OCI-LY7 (cell line): ENCODE data around the gene SIAH1.

ENCODE experiments used
- CTCF ChIP-seq: fragments of 200-600 bp; sonication (generic); conservative IDR thresholded peaks from 2 replicates; pipeline ENCODE4 v1.5.1; 2014; ENCODE audit warnings: mild to moderate bottlenecking, antibody characterized with exemption, low read length, moderate library complexity, mixed read lengths
- EZH2phosphoT487 ChIP-seq: fragments of 200-600 bp; sonication (generic); IDR thresholded peaks from 2 replicates; pipeline ENCODE4 v1.6.1; 2018; ENCODE audit warnings: low read depth, borderline replicate concordance, mild to moderate bottlenecking, mixed run types, antibody characterized with exemption, low read length, moderate library complexity, mixed read lengths

- no peak for TF ChIP-seq CTCF
- TF ChIP-seq EZH2phosphoT487: no peak
Measured at GRCh38 chr16:48318630-48319029, 66.6 kb downstream of the SIAH1 start.
